HepG2 (cell line): ENCODE measurements around the gene SNX9. TPM values are rescaled to one million over a fixed set of nuclear protein-coding genes. Genes with fewer than 3 reads are reported as not detected.
A peak's percentile ranks its signal among the peaks of the same experiment; 100 is the strongest.

ENCODE experiments used
- HNRNPH1 ChIP-seq: fragments of 200-400 bp; formaldehyde crosslinking; optimal IDR thresholded peaks from 2 replicates; pipeline ENCODE3; 2017; ENCODE audit warnings: mild to moderate bottlenecking, low read depth, low read length
- TEAD2 ChIP-seq: sonication (generic); formaldehyde crosslinking; IDR thresholded peaks from 2 replicates; pipeline ENCODE4 v1.9.0; 2021; ENCODE audit warnings: missing genetic modification reagents
- ZBTB40 ChIP-seq, 2 experiments: fragments of 450-650 bp in 1 of 2; sonication (generic) in 1 of 2; formaldehyde crosslinking in 1 of 2; IDR thresholded peaks; 2 replicates each; pipeline versions ENCODE4 v1.6.1 to v1.8.0; 2016 to 2022; ENCODE audit warnings: antibody characterized with exemption in 1 of 2, mild to moderate bottlenecking in 1 of 2, missing genetic modification reagents in 1 of 2
- ZBTB7B ChIP-seq: sonication (generic); formaldehyde crosslinking; IDR thresholded peaks from 2 replicates; pipeline ENCODE4 v1.4.0; 2020; ENCODE audit warnings: missing genetic modification reagents
- polyA plus RNA-seq, 8 experiments: library from polyadenylated mRNA; depleted of rRNA in 3 of 8; stranded (reverse) in 7 of 8; unstranded in 1 of 8; fragments of >200 nt; fragmentation: Illumina TruSeq in 4 of 8; extraction: Trizol in 4 of 8; gene quantifications; 2 replicates each; pipeline versions ENCODE4 v1.2.1 to v1.2.3, GENCODE V29; 2011 to 2016; ENCODE audit warnings: low read depth in 4 of 8, missing spikeins in 1 of 8, mixed read lengths in 1 of 8; ENCODE audit not compliant: insufficient read depth in 1 of 8
- total RNA-seq, 5 experiments: library from RNA; depleted of rRNA; stranded (reverse); fragments of >200 nt; fragmentation: Illumina TruSeq; extraction: Trizol; gene quantifications; 2 replicates each; pipeline ENCODE4 v1.2.3, GENCODE V29; 2016; ENCODE audit warnings: low read depth in 1 of 5

SNX9 gene
- total and polyA plus RNA-seq, 2 of the 13 experiments (the other 11 are each of a cell fraction or from before 2014, with no cell fraction given), result 21.9 to 36.0 TPM

GRCh38 chr6:157982102-157982562 is 159.1 kb downstream of the SNX9 start (continued):
- TF ChIP-seq ZBTB7B (CRISPR knock-in tag) (no peak), TEAD2 (CRISPR knock-in tag) (no peak), HNRNPH1 (no peak), ZBTB40 (IDR thresholded peaks at IDR 0.05) (no peak), ZBTB40 (CRISPR knock-in tag; IDR thresholded peaks at IDR 0.05) (peak; percentile 9; the same call in 1 of the 2 replicates)
- TF ChIP-seq, all 625 proteins: peak for 72
